HepG2 (cell line): ENCODE results near the gene HDGF. TPM values are rescaled to one million over a fixed set of nuclear protein-coding genes. Genes with fewer than 3 reads are reported as not detected.

Experiments
- ASH2L ChIP-seq: fragments of 300-600, 200-600 bp; sonication (generic); IDR thresholded peaks from 2 replicates; pipeline ENCODE4 v1.7.0; 2017; ENCODE audit warnings: low read depth, mild to moderate bottlenecking, moderate library complexity, mixed read lengths, low read length; ENCODE audit not compliant: insufficient read length
- BCL6 ChIP-seq: IDR thresholded peaks from 2 replicates; pipeline ENCODE4 v1.6.1; 2016; ENCODE audit warnings: missing genetic modification reagents, missing compliant biosample characterization
- ELF3 ChIP-seq: IDR thresholded peaks from 2 replicates; pipeline ENCODE4 v1.6.1; 2016; ENCODE audit warnings: missing genetic modification reagents, missing compliant biosample characterization
- ETV5 ChIP-seq: IDR thresholded peaks from 2 replicates; pipeline ENCODE4 v1.6.1; 2018; ENCODE audit warnings: missing biosample characterization, missing genetic modification reagents, inconsistent platforms, borderline replicate concordance
- GATAD1 ChIP-seq: IDR thresholded peaks from 2 replicates; pipeline ENCODE4 v1.6.1; 2016; ENCODE audit warnings: missing genetic modification reagents, missing compliant biosample characterization
- PHF20 ChIP-seq: sonication (generic); formaldehyde crosslinking; IDR thresholded peaks from 2 replicates; pipeline ENCODE4 v1.5.0; 2020; ENCODE audit warnings: mild to moderate bottlenecking, missing genetic modification reagents
- RFX1 ChIP-seq: fragments of 450-650 bp; IDR thresholded peaks from 2 replicates; pipeline ENCODE4 v1.6.1; 2017
- SALL2 ChIP-seq: sonication (generic); formaldehyde crosslinking; IDR thresholded peaks from 2 replicates; pipeline ENCODE4 v1.8.1; 2023; ENCODE audit warnings: mild to moderate bottlenecking, missing genetic modification reagents, inconsistent platforms
- SP5 ChIP-seq: IDR thresholded peaks from 2 replicates; pipeline ENCODE4 v1.6.1; 2016; ENCODE audit warnings: low read depth, borderline replicate concordance
- SUZ12 ChIP-seq: fragments of 150-350 bp; IDR thresholded peaks from 2 replicates; pipeline ENCODE4 v1.6.1; 2014; ENCODE audit warnings: low read depth, low read length
- TBX3 ChIP-seq: fragments of 450-650 bp; IDR thresholded peaks from 2 replicates; pipeline ENCODE4 v1.6.1; 2017; ENCODE audit warnings: antibody characterized with exemption, mild to moderate bottlenecking, inconsistent platforms, borderline replicate concordance
- TFDP1 ChIP-seq: IDR thresholded peaks from 2 replicates; pipeline ENCODE4 v1.6.1; 2016; ENCODE audit warnings: missing compliant biosample characterization, missing genetic modification reagents, borderline replicate concordance
- XRCC5 ChIP-seq: fragments of 200-400 bp; formaldehyde crosslinking; optimal IDR thresholded peaks from 2 replicates; pipeline ENCODE3; 2017; ENCODE audit warnings: mild to moderate bottlenecking, low read length
- YEATS2 ChIP-seq: sonication (generic); formaldehyde crosslinking; IDR thresholded peaks from 2 replicates; pipeline ENCODE4 v1.4.0; 2020; ENCODE audit warnings: missing genetic modification reagents, borderline replicate concordance
- ZFP62 ChIP-seq: sonication (generic); formaldehyde crosslinking; IDR thresholded peaks from 2 replicates; pipeline ENCODE4 v1.4.0; 2020; ENCODE audit warnings: missing genetic modification reagents
- ZNF468 ChIP-seq: sonication (generic); formaldehyde crosslinking; IDR thresholded peaks from 2 replicates; pipeline ENCODE4 v1.8.0; 2022; ENCODE audit warnings: mild to moderate bottlenecking, moderate library complexity, missing genetic modification reagents
- ZNF552 ChIP-seq: sonication (generic); formaldehyde crosslinking; IDR thresholded peaks from 2 replicates; pipeline ENCODE4 v1.9.0; 2022; ENCODE audit warnings: missing genetic modification reagents, mild to moderate bottlenecking, borderline replicate concordance
- ZNF883 ChIP-seq: sonication (generic); formaldehyde crosslinking; IDR thresholded peaks from 2 replicates; pipeline ENCODE4 v1.5.1; 2020; ENCODE audit warnings: mild to moderate bottlenecking, missing genetic modification reagents; ENCODE audit errors: not compliant biosample characterization
- ZSCAN20 ChIP-seq: sonication (generic); formaldehyde crosslinking; IDR thresholded peaks from 2 replicates; pipeline ENCODE4 v1.4.0; 2020; ENCODE audit warnings: missing genetic modification reagents, mild to moderate bottlenecking, borderline replicate concordance
- ZSCAN22 ChIP-seq: sonication (generic); formaldehyde crosslinking; IDR thresholded peaks from 2 replicates; pipeline ENCODE4 v1.4.0; 2020; ENCODE audit warnings: mild to moderate bottlenecking, missing genetic modification reagents
- polyA plus RNA-seq, 8 experiments: library from polyadenylated mRNA; depleted of rRNA in 3 of 8; stranded (reverse) in 7 of 8; unstranded in 1 of 8; fragments of >200 nt; fragmentation: Illumina TruSeq in 4 of 8; extraction: Trizol in 4 of 8; gene quantifications; 2 replicates each; pipeline versions ENCODE4 v1.2.1 to v1.2.3, GENCODE V29; 2011 to 2016; ENCODE audit warnings: low read depth in 4 of 8, missing spikeins in 1 of 8, mixed read lengths in 1 of 8; ENCODE audit not compliant: insufficient read depth in 1 of 8
- total RNA-seq, 5 experiments: library from RNA; depleted of rRNA; stranded (reverse); fragments of >200 nt; fragmentation: Illumina TruSeq; extraction: Trizol; gene quantifications; 2 replicates each; pipeline ENCODE4 v1.2.3, GENCODE V29; 2016; ENCODE audit warnings: low read depth in 1 of 5
- TF ChIP-seq, protein P1 (sequence below): sonication (generic); IDR thresholded peaks from 2 replicates; pipeline ENCODE4 v1.6.1; 2016; ENCODE audit warnings: low read depth, borderline replicate concordance
- TF ChIP-seq, protein P2 (sequence below): sonication (generic); formaldehyde crosslinking; IDR thresholded peaks from 2 replicates; pipeline ENCODE4 v1.4.0; 2020; ENCODE audit warnings: missing genetic modification reagents
- TF ChIP-seq, protein P3 (sequence below): sonication (generic); formaldehyde crosslinking; IDR thresholded peaks from 2 replicates; pipeline ENCODE4 v1.4.0; 2020; ENCODE audit warnings: missing genetic modification reagents

The HDGF gene
- total and polyA plus RNA-seq, 2 of the 13 experiments (the other 11 are each of a cell fraction or from before 2014, with no cell fraction given): 156 to 196 TPM

GRCh38 chr1:156746728-156747631 is 4.5 kb downstream of the HDGF start (continued):
- TF ChIP-seq SUZ12 (peak; percentile 44; the same call in 1 of the 2 replicates), SP5 (CRISPR knock-in tag) (peak; percentile 35; the same call in 1 of the 2 replicates), GATAD1 (CRISPR knock-in tag) (peak; percentile 70), ZNF468 (no peak), PHF20 (peak; percentile 33; the same call in 1 of the 2 replicates), TFDP1 (CRISPR knock-in tag) (peak; percentile 75; the same call in 1 of the 2 replicates), ZNF883 (CRISPR knock-in tag) (peak; percentile 40), XRCC5 (peak; percentile 30), RFX1 (peak; percentile 81), ETV5 (CRISPR knock-in tag) (peak; percentile 7; the same call in 1 of the 2 replicates), ZFP62 (CRISPR knock-in tag) (no peak), TBX3 (peak; percentile 32; the same call in 1 of the 2 replicates), ZSCAN20 (CRISPR knock-in tag) (no peak), SALL2 (CRISPR knock-in tag) (no peak), ZNF552 (CRISPR knock-in tag) (peak; percentile 22; the same call in 1 of the 2 replicates), ASH2L (peak; percentile 62), YEATS2 (CRISPR knock-in tag) (peak; percentile 51; the same call in 1 of the 2 replicates), ZSCAN22 (CRISPR knock-in tag) (no peak), BCL6 (CRISPR knock-in tag) (peak; percentile 40; the same call in 1 of the 2 replicates), ELF3 (CRISPR knock-in tag) (peak; percentile 34; the same call in 1 of the 2 replicates)
- TF ChIP-seq, protein P1, sequence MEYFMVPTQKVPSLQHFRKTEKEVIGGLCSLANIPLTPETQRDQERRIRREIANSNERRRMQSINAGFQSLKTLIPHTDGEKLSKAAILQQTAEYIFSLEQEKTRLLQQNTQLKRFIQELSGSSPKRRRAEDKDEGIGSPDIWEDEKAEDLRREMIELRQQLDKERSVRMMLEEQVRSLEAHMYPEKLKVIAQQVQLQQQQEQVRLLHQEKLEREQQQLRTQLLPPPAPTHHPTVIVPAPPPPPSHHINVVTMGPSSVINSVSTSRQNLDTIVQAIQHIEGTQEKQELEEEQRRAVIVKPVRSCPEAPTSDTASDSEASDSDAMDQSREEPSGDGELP: peak; percentile 66
- TF ChIP-seq, protein P2, sequence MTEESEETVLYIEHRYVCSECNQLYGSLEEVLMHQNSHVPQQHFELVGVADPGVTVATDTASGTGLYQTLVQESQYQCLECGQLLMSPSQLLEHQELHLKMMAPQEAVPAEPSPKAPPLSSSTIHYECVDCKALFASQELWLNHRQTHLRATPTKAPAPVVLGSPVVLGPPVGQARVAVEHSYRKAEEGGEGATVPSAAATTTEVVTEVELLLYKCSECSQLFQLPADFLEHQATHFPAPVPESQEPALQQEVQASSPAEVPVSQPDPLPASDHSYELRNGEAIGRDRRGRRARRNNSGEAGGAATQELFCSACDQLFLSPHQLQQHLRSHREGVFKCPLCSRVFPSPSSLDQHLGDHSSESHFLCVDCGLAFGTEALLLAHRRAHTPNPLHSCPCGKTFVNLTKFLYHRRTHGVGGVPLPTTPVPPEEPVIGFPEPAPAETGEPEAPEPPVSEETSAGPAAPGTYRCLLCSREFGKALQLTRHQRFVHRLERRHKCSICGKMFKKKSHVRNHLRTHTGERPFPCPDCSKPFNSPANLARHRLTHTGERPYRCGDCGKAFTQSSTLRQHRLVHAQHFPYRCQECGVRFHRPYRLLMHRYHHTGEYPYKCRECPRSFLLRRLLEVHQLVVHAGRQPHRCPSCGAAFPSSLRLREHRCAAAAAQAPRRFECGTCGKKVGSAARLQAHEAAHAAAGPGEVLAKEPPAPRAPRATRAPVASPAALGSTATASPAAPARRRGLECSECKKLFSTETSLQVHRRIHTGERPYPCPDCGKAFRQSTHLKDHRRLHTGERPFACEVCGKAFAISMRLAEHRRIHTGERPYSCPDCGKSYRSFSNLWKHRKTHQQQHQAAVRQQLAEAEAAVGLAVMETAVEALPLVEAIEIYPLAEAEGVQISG (CRISPR knock-in tag): peak; percentile 68; the same call in 1 of the 2 replicates
- TF ChIP-seq, protein P3, sequence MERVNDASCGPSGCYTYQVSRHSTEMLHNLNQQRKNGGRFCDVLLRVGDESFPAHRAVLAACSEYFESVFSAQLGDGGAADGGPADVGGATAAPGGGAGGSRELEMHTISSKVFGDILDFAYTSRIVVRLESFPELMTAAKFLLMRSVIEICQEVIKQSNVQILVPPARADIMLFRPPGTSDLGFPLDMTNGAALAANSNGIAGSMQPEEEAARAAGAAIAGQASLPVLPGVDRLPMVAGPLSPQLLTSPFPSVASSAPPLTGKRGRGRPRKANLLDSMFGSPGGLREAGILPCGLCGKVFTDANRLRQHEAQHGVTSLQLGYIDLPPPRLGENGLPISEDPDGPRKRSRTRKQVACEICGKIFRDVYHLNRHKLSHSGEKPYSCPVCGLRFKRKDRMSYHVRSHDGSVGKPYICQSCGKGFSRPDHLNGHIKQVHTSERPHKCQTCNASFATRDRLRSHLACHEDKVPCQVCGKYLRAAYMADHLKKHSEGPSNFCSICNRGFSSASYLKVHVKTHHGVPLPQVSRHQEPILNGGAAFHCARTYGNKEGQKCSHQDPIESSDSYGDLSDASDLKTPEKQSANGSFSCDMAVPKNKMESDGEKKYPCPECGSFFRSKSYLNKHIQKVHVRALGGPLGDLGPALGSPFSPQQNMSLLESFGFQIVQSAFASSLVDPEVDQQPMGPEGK: peak; percentile 82
